HEK293T (cell line): ENCODE results near the gene MOB1A.

Source experiments
- BHLHE40 ChIP-seq: fragments of 450-650 bp; IDR thresholded peaks from 2 replicates; pipeline ENCODE4 v1.6.1; 2016; ENCODE audit warnings: mild to moderate bottlenecking, moderate library complexity, borderline replicate concordance
- FOXA1 ChIP-seq: fragments of 450-650 bp; IDR thresholded peaks from 2 replicates; pipeline ENCODE4 v1.6.1; 2016; ENCODE audit warnings: mild to moderate bottlenecking
- FOXK2 ChIP-seq: fragments of 450-650 bp; IDR thresholded peaks from 2 replicates; pipeline ENCODE4 v1.6.1; 2016; ENCODE audit warnings: mild to moderate bottlenecking
- FOXM1 ChIP-seq: fragments of 450-650 bp; IDR thresholded peaks from 2 replicates; pipeline ENCODE4 v1.6.1; 2017; ENCODE audit warnings: mild to moderate bottlenecking, borderline replicate concordance
- NFRKB ChIP-seq: fragments of 450-650 bp; IDR thresholded peaks from 2 replicates; pipeline ENCODE4 v1.6.1; 2016; ENCODE audit warnings: mild to moderate bottlenecking, moderate library complexity
- SP1 ChIP-seq: fragments of 450-650 bp; IDR thresholded peaks from 2 replicates; pipeline ENCODE4 v1.6.1; 2017
- SUZ12 ChIP-seq: fragments of 450-650 bp; IDR thresholded peaks from 2 replicates; pipeline ENCODE4 v1.6.1; 2016; ENCODE audit warnings: mild to moderate bottlenecking
- TARDBP ChIP-seq: fragments of 450-650 bp; IDR thresholded peaks from 2 replicates; pipeline ENCODE4 v1.6.1; 2016

DNA sequence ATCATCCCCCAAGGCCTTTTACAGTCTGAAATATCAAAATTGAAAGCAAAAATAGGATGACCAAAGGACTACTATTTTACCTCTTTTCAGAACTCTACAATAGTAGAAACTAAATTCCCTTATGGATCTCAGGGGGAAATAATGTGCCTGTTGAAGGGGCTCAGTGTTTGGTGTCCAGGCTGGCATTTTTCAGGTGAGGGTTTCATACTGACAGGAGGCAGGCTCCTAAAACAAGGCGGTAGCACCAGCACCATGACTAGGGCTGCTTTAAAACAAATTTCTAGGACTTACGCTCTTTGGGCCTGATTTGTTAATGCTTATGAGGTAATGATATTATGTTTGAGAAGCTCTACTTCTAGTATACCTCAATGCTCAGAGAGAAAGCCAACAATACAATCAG is 25.7 kb downstream of the MOB1A start:
- TF ChIP-seq SP1 (no peak), NFRKB (no peak), BHLHE40 (no peak), FOXM1 (no peak), TARDBP (no peak), SUZ12 (no peak), FOXK2 (no peak), FOXA1 (no peak)
